Peyer's patch (tissue), 4 donors: Measurements from ENCODE around the gene AGER. TPM values are rescaled to one million over a fixed set of nuclear protein-coding genes. Genes with fewer than 3 reads are reported as not detected.

Source experiments
- DNase-seq, 3 donors: peaks; one replicate each; pipeline ENCODE4 v3.0.0-alpha.2; 2017 to 2019
- H3K27ac ChIP-seq, 4 donors: fragments of 200-600 bp; sonication (generic); one replicate each; pipeline ENCODE4 v1.5.1; 2016 to 2019
- H3K27me3 ChIP-seq, 2 donors: fragments of 200-600 bp; sonication (generic); one replicate each; pipeline ENCODE4 v1.5.1; 2019
- H3K36me3 ChIP-seq, 3 donors: fragments of 200-600 bp; sonication (generic); one replicate each; pipeline ENCODE4 v1.5.1; 2016 to 2019
- H3K4me1 ChIP-seq, 4 donors: fragments of 200-600 bp; sonication (generic); one replicate each; pipeline ENCODE4 v1.5.1; 2016 to 2019
- H3K4me3 ChIP-seq, 4 donors: fragments of 200-600 bp; sonication (generic); 1 replicate in 3 of 4; 2 replicates in 1 of 4; pipeline ENCODE4 v1.5.1; 2016 to 2019; ENCODE audit warnings: mild to moderate bottlenecking in 1 of 4
- H3K9me3 ChIP-seq, 4 donors: fragments of 200-600 bp; sonication (generic); one replicate each; pipeline ENCODE4 v1.5.1; 2016 to 2019; ENCODE audit warnings: mild to moderate bottlenecking in 1 of 4
- POLR2A ChIP-seq, 2 donors: fragments of 450-650 bp; IDR thresholded peaks; one replicate each; pipeline ENCODE4 v1.5.1; 2017; ENCODE audit warnings: antibody characterized with exemption in 2 of 2, mild to moderate bottlenecking in 2 of 2, moderate library complexity in 2 of 2
- total RNA-seq, 4 donors: library from RNA; depleted of rRNA; stranded (reverse); fragments of >200 nt; gene quantifications; one replicate each; pipeline ENCODE4 v1.1.0, GENCODE V29; 2016
- TF ChIP-seq, protein P1 (sequence below), 6 experiments: fragments of 450-650 bp in 4 of 6; fragments of 200-600 bp in 2 of 6; sonication (generic) in 1 of 6; IDR thresholded peaks; one replicate each; pipeline ENCODE4 v1.5.1; 2017 to 2019; ENCODE audit warnings: antibody characterized with exemption in 6 of 6, mild to moderate bottlenecking in 3 of 6, moderate library complexity in 1 of 6

AGER gene
- total RNA-seq, 4 donors from 2014 or later = 2.8 to 31.4 (median 9.2) TPM

DNA sequence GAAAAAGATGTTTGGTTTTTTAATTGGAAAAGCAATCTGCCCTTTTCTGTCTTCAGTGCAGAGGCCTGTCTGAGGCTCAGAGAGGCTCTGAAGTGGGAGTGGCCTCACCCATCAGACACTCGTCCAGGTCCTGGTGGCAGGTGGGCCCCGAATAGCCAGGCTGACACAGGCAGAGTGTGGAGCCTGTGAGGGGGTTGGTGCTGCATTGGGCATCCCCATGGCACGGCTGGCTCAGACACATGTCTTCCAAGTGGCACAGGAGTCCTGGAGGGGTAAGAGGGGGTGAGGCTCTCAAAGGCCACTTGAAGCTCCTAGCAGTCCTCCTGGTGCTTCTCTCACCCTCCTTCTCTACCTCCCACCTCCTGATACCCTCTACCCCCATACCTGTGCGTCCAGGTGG is 36.0 kb upstream of the AGER start:
- no peak for DNase-seq
- Histone ChIP-seq H3K36me3 (no peaks in the 10 kb centered on the region), H3K4me1 (peaks cover 0 to 7% (median 0%) of the 10 kb centered on the region in 4 donors), H3K27me3 (no peaks in the 10 kb centered on the region), H3K4me3 (no peak overlapping the region), H3K9me3 (no peaks in the 10 kb centered on the region), H3K27ac (no peak overlapping the region)
- TF ChIP-seq POLR2A (IDR thresholded peaks at IDR 0.05) = no peak
- TF ChIP-seq, protein P1, sequence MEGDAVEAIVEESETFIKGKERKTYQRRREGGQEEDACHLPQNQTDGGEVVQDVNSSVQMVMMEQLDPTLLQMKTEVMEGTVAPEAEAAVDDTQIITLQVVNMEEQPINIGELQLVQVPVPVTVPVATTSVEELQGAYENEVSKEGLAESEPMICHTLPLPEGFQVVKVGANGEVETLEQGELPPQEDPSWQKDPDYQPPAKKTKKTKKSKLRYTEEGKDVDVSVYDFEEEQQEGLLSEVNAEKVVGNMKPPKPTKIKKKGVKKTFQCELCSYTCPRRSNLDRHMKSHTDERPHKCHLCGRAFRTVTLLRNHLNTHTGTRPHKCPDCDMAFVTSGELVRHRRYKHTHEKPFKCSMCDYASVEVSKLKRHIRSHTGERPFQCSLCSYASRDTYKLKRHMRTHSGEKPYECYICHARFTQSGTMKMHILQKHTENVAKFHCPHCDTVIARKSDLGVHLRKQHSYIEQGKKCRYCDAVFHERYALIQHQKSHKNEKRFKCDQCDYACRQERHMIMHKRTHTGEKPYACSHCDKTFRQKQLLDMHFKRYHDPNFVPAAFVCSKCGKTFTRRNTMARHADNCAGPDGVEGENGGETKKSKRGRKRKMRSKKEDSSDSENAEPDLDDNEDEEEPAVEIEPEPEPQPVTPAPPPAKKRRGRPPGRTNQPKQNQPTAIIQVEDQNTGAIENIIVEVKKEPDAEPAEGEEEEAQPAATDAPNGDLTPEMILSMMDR (IDR thresholded peaks at IDR 0.05) = no peak

GRCh38 chr6:32218167-32218566 is 34.1 kb upstream of the AGER start:
- H3K36me3 ChIP-seq = no peaks in the 10 kb centered on the region
- H3K9me3 ChIP-seq = no peaks in the 10 kb centered on the region
- H3K27me3 ChIP-seq = no peaks in the 10 kb centered on the region
- no peak overlapping the region for H3K4me3 ChIP-seq
- H3K27ac ChIP-seq = no peak overlapping the region
- peaks cover 0 to 7% (median 0%) of the 10 kb centered on the region in 4 donors for H3K4me1 ChIP-seq
- TF ChIP-seq, protein P1 (IDR thresholded peaks at IDR 0.05) = no peak
- TF ChIP-seq POLR2A (IDR thresholded peaks at IDR 0.05) = no peak
- DNase-seq = no peak

- no peak overlapping the region for H3K27ac ChIP-seq
- peaks cover 0 to 2% (median 0%) of the 10 kb centered on the region in 4 donors for H3K4me1 ChIP-seq
- no peaks in the 10 kb centered on the region for H3K9me3 ChIP-seq
- no peaks in the 10 kb centered on the region for H3K27me3 ChIP-seq
- H3K36me3 ChIP-seq = no peaks in the 10 kb centered on the region
- no peak for DNase-seq
- TF ChIP-seq, protein P1 (IDR thresholded peaks at IDR 0.05) = no peak
- no peak for TF ChIP-seq POLR2A (IDR thresholded peaks at IDR 0.05)
- H3K4me3 ChIP-seq = no peak overlapping the region
Measured at GRCh38 chr6:32216998-32217397, 32.9 kb upstream of the AGER start.

- no peak overlapping the region for H3K4me3 ChIP-seq
- no peak overlapping the region for H3K27ac ChIP-seq
- TF ChIP-seq POLR2A (IDR thresholded peaks at IDR 0.05) = no peak
- TF ChIP-seq, protein P1 (IDR thresholded peaks at IDR 0.05) = no peak
- no peaks in the 10 kb centered on the region for H3K27me3 ChIP-seq
- no peaks in the 10 kb centered on the region for H3K4me1 ChIP-seq
- no peaks in the 10 kb centered on the region for H3K36me3 ChIP-seq
- no peaks in the 10 kb centered on the region for H3K9me3 ChIP-seq
- no peak for DNase-seq
Measured at GRCh38 chr6:32216285-32216684, 32.2 kb upstream of the AGER start.

- Histone ChIP-seq H3K9me3 (no peaks in the 10 kb centered on the region), H3K36me3 (no peaks in the 10 kb centered on the region), H3K27ac (no peak overlapping the region), H3K4me1 (no peaks in the 10 kb centered on the region), H3K27me3 (no peaks in the 10 kb centered on the region), H3K4me3 (no peak overlapping the region)
- TF ChIP-seq, protein P1 (IDR thresholded peaks at IDR 0.05) = no peak
- no peak for TF ChIP-seq POLR2A (IDR thresholded peaks at IDR 0.05)
- no peak for DNase-seq
Measured at GRCh38 chr6:32215617-32216016, 31.6 kb upstream of the AGER start.

DNA sequence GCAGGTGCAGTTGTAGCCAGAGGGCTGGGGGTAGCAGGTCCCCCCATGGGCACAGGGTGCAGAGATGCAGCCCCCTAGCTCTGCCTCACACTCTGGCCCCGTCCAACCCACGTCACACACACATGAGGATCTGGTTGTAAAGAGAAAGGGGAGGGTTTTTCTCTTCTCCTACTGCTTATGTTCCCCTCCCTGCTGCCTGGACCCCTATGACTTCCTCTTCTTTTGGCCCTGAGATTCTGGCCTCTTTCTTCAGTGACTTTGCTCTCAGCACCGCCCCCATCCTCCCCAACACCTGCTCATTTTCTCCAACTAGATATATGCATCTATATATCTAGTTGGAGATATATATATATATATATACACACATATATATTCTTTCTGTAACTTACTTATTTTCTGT is 30.1 kb upstream of the AGER start:
- Histone ChIP-seq H3K4me3 (no peak overlapping the region), H3K27ac (no peak overlapping the region), H3K4me1 (no peaks in the 10 kb centered on the region), H3K27me3 (no peaks in the 10 kb centered on the region), H3K36me3 (no peaks in the 10 kb centered on the region), H3K9me3 (no peaks in the 10 kb centered on the region)
- no peak for DNase-seq
- TF ChIP-seq POLR2A (IDR thresholded peaks at IDR 0.05) = no peak
- TF ChIP-seq, protein P1 (IDR thresholded peaks at IDR 0.05) = no peak
